HCT116 (cell line): ENCODE results near the gene ARRDC5. TPM values are rescaled to one million over a fixed set of nuclear protein-coding genes. Genes with fewer than 3 reads are reported as not detected.
"Not testable (repeated sequence)": the region's sequence is repeated elsewhere in the genome, so short reads cannot be mapped to it uniquely, and the experiment has no call there.

Source experiments
- ATAC-seq: fragments of 200-7000 bp; cut with Tn5 transposase; 2 replicates; pipeline ENCODE4 v1.9.1; 2020; ENCODE audit warnings: mild to moderate bottlenecking, moderate library complexity
- BruUV-seq: library from RNA; stranded (reverse); fragments of 400-500 nt; replicated peaks from 2 replicates; lab custom pipeline; 2021; lab: Mats Ljungman, UMichigan
- CTCF ChIA-PET: fragments of 300-600 bp; sonication (Branson Sonifier 250); formaldehyde crosslinking; loops from one replicate; lab custom pipeline; 2021; ENCODE audit warnings: antibody characterized with exemption; lab: Charles Lee
- POLR2A ChIA-PET: fragments of 300-600, 350-600 bp; sonication (Branson Sonifier 250); formaldehyde crosslinking; loops from one replicate; lab custom pipeline; 2021; ENCODE audit warnings: antibody characterized with exemption; lab: Charles Lee
- RAD21 ChIA-PET, 2 experiments: fragments of 300-600 bp; sonication (Branson Sonifier 250); formaldehyde crosslinking; loops; one replicate each; lab custom pipeline; 2023; ENCODE audit warnings: low total read pairs in 2 of 2; ENCODE audit not compliant: uncharacterized antibody in 2 of 2, unreplicated experiment in 2 of 2, low non-redundant PET in 1 of 2; lab: Charles Lee
- DNase-seq: peaks from one replicate; pipeline ENCODE4 v3.0.0-alpha.2; 2010; ENCODE audit warnings: low read depth, low spot score
- H2AFZ ChIP-seq: fragments of 200-600 bp; shearing (Covaris generic), sonication (generic); 2 replicates; pipeline ENCODE4 v1.6.1; 2017; ENCODE audit warnings: low read depth, mixed run types, mixed read lengths, antibody characterized with exemption, low read length; ENCODE audit not compliant: poor library complexity, severe bottlenecking
- H3K27ac ChIP-seq: 2 replicates; pipeline ENCODE4 v1.5.1; 2012; ENCODE audit warnings: low read depth, low read length
- H3K27me3 ChIP-seq: fragments of 200-600 bp; sonication (generic); 2 replicates; pipeline ENCODE4 v1.6.1; 2016; ENCODE audit warnings: mixed run types, low read length, mixed read lengths; ENCODE audit not compliant: insufficient read depth
- H3K36me3 ChIP-seq, 2 experiments: fragments of 200-500 bp in 1 of 2; fragments of 200-600 bp in 1 of 2; sonication (Bioruptor generic) in 1 of 2; sonication (generic) in 1 of 2; 2 replicates each; pipeline versions ENCODE4 v1.5.1 to v1.6.1; 2014 to 2016; ENCODE audit warnings: low read length in 2 of 2, inconsistent platforms in 1 of 2, mixed read lengths in 1 of 2, mixed run types in 1 of 2; ENCODE audit not compliant: insufficient read depth in 2 of 2, control insufficient read depth in 1 of 2
- H3K4me1 ChIP-seq, 2 experiments: fragments of 200-600 bp in 1 of 2; sonication (generic) in 1 of 2; 2 replicates each; pipeline versions ENCODE4 v1.5.1 to v1.6.1; 2012 to 2017; ENCODE audit warnings: low read length in 2 of 2, inconsistent platforms in 1 of 2, mild to moderate bottlenecking in 1 of 2, mixed read lengths in 1 of 2, mixed run types in 1 of 2, moderate library complexity in 1 of 2; ENCODE audit not compliant: insufficient read depth in 2 of 2, control insufficient read depth in 1 of 2
- H3K4me2 ChIP-seq: fragments of 200-600 bp; sonication (generic); 2 replicates; pipeline ENCODE4 v1.6.1; 2017; ENCODE audit warnings: mixed run types, low read length, mixed read lengths
- H3K4me3 ChIP-seq, 2 experiments: fragments of 200-600 bp in 1 of 2; sonication (generic) in 1 of 2; replicated peaks in 1 of 2; 2 replicates each; pipeline ENCODE4 v1.5.1; 2011 to 2016; ENCODE audit warnings: low read length in 2 of 2, control low read depth in 1 of 2, low read depth in 1 of 2, mild to moderate bottlenecking in 1 of 2, mixed read lengths in 1 of 2, mixed run types in 1 of 2
- H3K79me2 ChIP-seq: fragments of 200-600 bp; sonication (generic); 2 replicates; pipeline ENCODE4 v1.6.1; 2017; ENCODE audit warnings: mild to moderate bottlenecking, mixed run types, low read length, moderate library complexity, mixed read lengths; ENCODE audit not compliant: insufficient read depth
- H3K9ac ChIP-seq: fragments of 200-600 bp; sonication (generic); 2 replicates; pipeline ENCODE4 v1.6.1; 2016; ENCODE audit warnings: low read length, mixed read lengths
- H3K9me2 ChIP-seq: fragments of 200-600 bp; sonication (generic), shearing (Covaris generic); 2 replicates; pipeline ENCODE4 v1.6.1; 2017; ENCODE audit warnings: mixed run types, mild to moderate bottlenecking, moderate library complexity; ENCODE audit not compliant: insufficient read depth
- H3K9me3 ChIP-seq, 2 experiments: fragments of 200-500 bp in 1 of 2; fragments of 200-600 bp in 1 of 2; sonication (Bioruptor generic) in 1 of 2; sonication (generic) in 1 of 2; 2 replicates each; pipeline ENCODE4 v1.6.1; 2014 to 2017; ENCODE audit warnings: low read length in 2 of 2, mixed read lengths in 2 of 2, inconsistent platforms in 1 of 2, low read depth in 1 of 2, mild to moderate bottlenecking in 1 of 2, mixed run types in 1 of 2, moderate library complexity in 1 of 2; ENCODE audit not compliant: control insufficient read depth in 1 of 2, insufficient read depth in 1 of 2
- H4K20me1 ChIP-seq: fragments of 200-600 bp; sonication (generic), shearing (Covaris generic); 2 replicates; pipeline ENCODE4 v1.6.1; 2017; ENCODE audit warnings: mixed run types, mild to moderate bottlenecking, moderate library complexity; ENCODE audit not compliant: insufficient read depth
- CBX3 ChIP-seq: IDR thresholded peaks from 2 replicates; pipeline ENCODE4 v1.6.1; 2012; ENCODE audit warnings: low read depth
- EGR1 ChIP-seq: IDR thresholded peaks from 2 replicates; pipeline ENCODE4 v1.6.1; 2012; ENCODE audit warnings: low read depth
- ELF1 ChIP-seq: IDR thresholded peaks from 2 replicates; pipeline ENCODE4 v1.6.1; 2012; ENCODE audit warnings: low read depth, borderline replicate concordance
- EZH2 ChIP-seq: fragments of 200-600 bp; sonication (generic); IDR thresholded peaks from 2 replicates; pipeline ENCODE4 v1.6.1; 2017; ENCODE audit warnings: antibody characterized with exemption, mixed run types
- EZH2phosphoT487 ChIP-seq: fragments of 200-600 bp; IDR thresholded peaks from 2 replicates; pipeline ENCODE4 v1.6.1; 2018; ENCODE audit warnings: antibody characterized with exemption, borderline replicate concordance
- FOSL1 ChIP-seq: IDR thresholded peaks from 2 replicates; pipeline ENCODE4 v1.6.1; 2012; ENCODE audit warnings: low read depth
- JUND ChIP-seq: IDR thresholded peaks from 2 replicates; pipeline ENCODE4 v1.6.1; 2012
- POLR2A ChIP-seq: IDR thresholded peaks from 2 replicates; pipeline ENCODE4 v1.7.0; 2011; ENCODE audit warnings: borderline replicate concordance; ENCODE audit not compliant: insufficient read depth, insufficient read length; ENCODE audit errors: extremely low read depth
- POLR2AphosphoS5 ChIP-seq: IDR thresholded peaks from 2 replicates; pipeline ENCODE4 v1.6.1; 2011; ENCODE audit warnings: mild to moderate bottlenecking, low read depth, low read length, moderate library complexity
- SIN3A ChIP-seq: IDR thresholded peaks from 2 replicates; pipeline ENCODE4 v1.6.1; 2012; ENCODE audit warnings: low read depth
- YY1 ChIP-seq: IDR thresholded peaks from 2 replicates; pipeline ENCODE4 v1.6.1; 2011; ENCODE audit warnings: low read length, low read depth, moderate library complexity, mild to moderate bottlenecking; ENCODE audit not compliant: insufficient replicate concordance; ENCODE audit errors: extremely low read depth
- ZFX ChIP-seq: fragments of 450-650 bp; IDR thresholded peaks from 2 replicates; pipeline ENCODE4 v1.6.1; 2017
- ZNF274 ChIP-seq: fragments of 200-500 bp; sonication (Bioruptor generic); IDR thresholded peaks from 2 replicates; pipeline ENCODE4 v1.6.1; 2014; ENCODE audit warnings: mild to moderate bottlenecking, low read depth, low read length, inconsistent platforms
- intact Hi-C: fragments of 100-400 bp; cut with micrococcal nuclease; formaldehyde crosslinking; loops from 2 replicates; pipeline ENCODE4 v1.10.0; 2022
- total RNA-seq: library from RNA; stranded (reverse); gene quantifications from one replicate; pipeline ENCODE4 v1.2.1, GENCODE V29; 2021; ENCODE audit not compliant: unreplicated experiment
- TF ChIP-seq, protein P1 (sequence below): IDR thresholded peaks from 2 replicates; pipeline ENCODE4 v1.6.1; 2012

The ARRDC5 gene
- total RNA-seq, 1 experiment from 2014 or later: not detected

- H3K27me3 ChIP-seq: no peaks in the 10 kb centered on the region
- H3K27ac ChIP-seq: no peak overlapping the region; the same call in 1 of the 2 replicates
- intact Hi-C loops: no loop called here
- ATAC-seq: peak; percentile 64
- TF ChIP-seq FOSL1 (peak; percentile 15; the same call in 1 of the 2 replicates), JUND (no peak)
- H3K36me3 ChIP-seq: no peaks in the 10 kb centered on the region
- H3K4me3 ChIP-seq: no peak overlapping the region
- RAD21 ChIA-PET: no interaction called here
- H3K9ac ChIP-seq: no peak overlapping the region
- POLR2A ChIA-PET: interaction anchor here (1.3 kb wide), 1 partner anchor 27 kb away, joined by 4 read pairs; no protein-coding TSS in a partner anchor
- peaks cover 7 to 19% of the 10 kb centered on the region in 2 experiments for H3K4me1 ChIP-seq
- H3K79me2 ChIP-seq: no peaks in the 10 kb centered on the region
- H3K9me2 ChIP-seq: no peaks in the 10 kb centered on the region
- H2AFZ ChIP-seq: peak overlapping the region; percentile 36
- no peak for DNase-seq
- CTCF ChIA-PET: interaction anchor here (1.3 to 1.6 kb wide), 2 partner anchors 15 to 87 kb away, joined by 3 to 4 read pairs; no protein-coding TSS in a partner anchor
- no peaks in the 10 kb centered on the region for H3K9me3 ChIP-seq
- no TSS peak for BruUV-seq
- no peaks in the 10 kb centered on the region for H4K20me1 ChIP-seq
- peak overlapping the region; percentile 38 for H3K4me2 ChIP-seq
Observed at GRCh38 chr19:4896372-4896771, 6.3 kb downstream of the ARRDC5 start.

- RAD21 ChIA-PET, POLR2A ChIA-PET, H2AFZ ChIP-seq: not testable (repeated sequence)
Observed at GRCh38 chr19:4892962-4893361, 9.7 kb downstream of the ARRDC5 start.

GRCh38 chr19:4891066-4891465 lies 11.6 kb downstream of the ARRDC5 start:
- no peak overlapping the region for H3K27ac ChIP-seq
- no peaks in the 10 kb centered on the region for H3K27me3 ChIP-seq
- H4K20me1 ChIP-seq: no peaks in the 10 kb centered on the region
- H3K4me2 ChIP-seq: no peak overlapping the region
- POLR2A ChIA-PET: interaction anchor here (0.8 kb wide), 1 partner anchor 21 kb away, joined by 3 read pairs; no protein-coding TSS in a partner anchor
- H3K9me2 ChIP-seq: no peaks in the 10 kb centered on the region
- no peak overlapping the region for H2AFZ ChIP-seq
- peaks cover 0 to 14% of the 10 kb centered on the region in 2 experiments; a peak in 3 of 4 replicates for H3K4me1 ChIP-seq
- intact Hi-C loops: no loop called here
- CTCF ChIA-PET: no interaction called here
- no peaks in the 10 kb centered on the region for H3K79me2 ChIP-seq
- no peaks in the 10 kb centered on the region for H3K9me3 ChIP-seq
- BruUV-seq: no TSS peak
- no peak overlapping the region for H3K4me3 ChIP-seq
- H3K9ac ChIP-seq: no peak overlapping the region
- ATAC-seq: no peak
- no peaks in the 10 kb centered on the region for H3K36me3 ChIP-seq
- RAD21 ChIA-PET: no interaction called here
- TF ChIP-seq EGR1 (no peak), EZH2 (no peak), POLR2AphosphoS5 (no peak), FOSL1 (no peak), YY1 (no peak), CBX3 (no peak), ZFX (no peak), SIN3A (no peak), ZNF274 (no peak), EZH2phosphoT487 (no peak), ELF1 (no peak), POLR2A (no peak)
- TF ChIP-seq, protein P1, sequence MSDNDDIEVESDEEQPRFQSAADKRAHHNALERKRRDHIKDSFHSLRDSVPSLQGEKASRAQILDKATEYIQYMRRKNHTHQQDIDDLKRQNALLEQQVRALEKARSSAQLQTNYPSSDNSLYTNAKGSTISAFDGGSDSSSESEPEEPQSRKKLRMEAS: no peak
- DNase-seq: no peak

More at GRCh38 chr19:4892962-4893361, 9.7 kb downstream of the ARRDC5 start:
- H3K4me1 ChIP-seq: peaks cover 7 to 26% of the 10 kb centered on the region in 2 experiments
- H3K27me3 ChIP-seq, H3K4me3 ChIP-seq, intact Hi-C loops, H3K27ac ChIP-seq, H3K9ac ChIP-seq, H3K9me2 ChIP-seq, H3K9me3 ChIP-seq, DNase-seq, H3K79me2 ChIP-seq, BruUV-seq, CTCF ChIA-PET, H3K4me2 ChIP-seq, ATAC-seq, H4K20me1 ChIP-seq, H3K36me3 ChIP-seq: not testable (repeated sequence)
